Ishikawa (cell line): ENCODE results near the gene TSPEAR.

ENCODE experiments used
- CEBPB ChIP-seq: IDR thresholded peaks from 2 replicates; pipeline ENCODE4 v1.6.1; 2012
- CREB1 ChIP-seq: IDR thresholded peaks from 2 replicates; pipeline ENCODE4 v1.6.1; 2012; ENCODE audit warnings: low read depth
- EGR1 ChIP-seq: IDR thresholded peaks from 2 replicates; pipeline ENCODE4 v1.6.1; 2012
- EP300 ChIP-seq: IDR thresholded peaks from 2 replicates; pipeline ENCODE4 v1.6.1; 2012; ENCODE audit warnings: borderline replicate concordance
- FOXM1 ChIP-seq: IDR thresholded peaks from 2 replicates; pipeline ENCODE4 v1.6.1; 2012; ENCODE audit warnings: low read depth, borderline replicate concordance
- NFIC ChIP-seq: IDR thresholded peaks from 2 replicates; pipeline ENCODE4 v1.6.1; 2012
- RAD21 ChIP-seq: IDR thresholded peaks from 2 replicates; pipeline ENCODE4 v1.6.1; 2012; ENCODE audit warnings: low read depth
- REST ChIP-seq: IDR thresholded peaks from 2 replicates; pipeline ENCODE4 v1.6.1; 2012; ENCODE audit warnings: low read depth, mild to moderate bottlenecking
- TAF1 ChIP-seq: IDR thresholded peaks from 2 replicates; pipeline ENCODE4 v1.6.1; 2012; ENCODE audit warnings: low read depth, mild to moderate bottlenecking
- TCF12 ChIP-seq: IDR thresholded peaks from 2 replicates; pipeline ENCODE4 v1.6.1; 2012; ENCODE audit warnings: low read depth
- TEAD4 ChIP-seq: IDR thresholded peaks from 2 replicates; pipeline ENCODE4 v1.6.1; 2012
- USF1 ChIP-seq: IDR thresholded peaks from 2 replicates; pipeline ENCODE4 v1.6.1; 2012
- YY1 ChIP-seq: IDR thresholded peaks from 2 replicates; pipeline ENCODE4 v1.6.1; 2012; ENCODE audit warnings: low read depth
- ZBTB7A ChIP-seq: IDR thresholded peaks from 2 replicates; pipeline ENCODE4 v1.6.1; 2012; ENCODE audit warnings: low read depth
- TF ChIP-seq, protein P1 (sequence below): IDR thresholded peaks from 2 replicates; pipeline ENCODE4 v1.6.1; 2012

TSPEAR gene

DNA sequence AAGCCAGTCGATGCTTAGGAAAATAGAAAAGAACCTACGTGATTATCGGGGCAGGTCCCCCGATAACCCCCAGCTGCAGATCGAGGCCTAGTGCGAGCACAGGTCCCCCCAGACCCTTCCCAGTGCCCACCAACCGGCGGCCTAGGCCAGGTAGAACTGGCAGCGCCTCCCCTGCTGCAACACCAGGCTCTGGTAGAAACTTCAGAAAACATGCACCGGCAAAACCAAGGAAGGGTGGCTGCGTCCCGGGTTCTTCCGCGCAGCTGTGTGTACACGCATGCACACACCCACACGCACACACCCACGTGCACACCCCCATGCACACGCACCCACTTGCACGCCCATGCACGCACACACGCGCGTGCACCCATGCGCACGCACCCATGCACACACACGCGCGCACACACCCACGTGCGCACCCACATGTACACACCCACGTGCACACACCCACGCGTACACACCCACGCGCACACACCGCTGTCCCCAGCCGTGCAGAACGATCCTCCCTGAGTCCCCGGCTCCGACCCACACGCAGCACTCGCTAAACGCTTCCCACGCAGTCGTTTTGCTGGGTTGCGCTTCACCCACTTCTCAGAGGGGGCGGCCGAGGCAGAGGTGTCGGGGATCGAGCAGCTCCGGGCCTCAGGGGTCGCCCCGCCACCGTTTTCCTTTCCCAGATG, 5.2 kb downstream of the TSPEAR start:
- TF ChIP-seq CEBPB (no peak), YY1 (no peak), REST (no peak)
- TF ChIP-seq, protein P1, sequence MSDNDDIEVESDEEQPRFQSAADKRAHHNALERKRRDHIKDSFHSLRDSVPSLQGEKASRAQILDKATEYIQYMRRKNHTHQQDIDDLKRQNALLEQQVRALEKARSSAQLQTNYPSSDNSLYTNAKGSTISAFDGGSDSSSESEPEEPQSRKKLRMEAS, result no peak

- TF ChIP-seq YY1 (no peak), ZBTB7A (no peak), REST (no peak), RAD21 (no peak), FOXM1 (no peak), NFIC (no peak), CREB1 (no peak)
Measured at GRCh38 chr21:44704636-44705001, 6.8 kb downstream of the TSPEAR start.

GRCh38 chr21:44703731-44704635, 7.4 kb downstream of the TSPEAR start:
- no peak for TF ChIP-seq ZBTB7A
- TF ChIP-seq CREB1, result no peak
- no peak for TF ChIP-seq TEAD4
- TF ChIP-seq, protein P1, result no peak
- no peak for TF ChIP-seq CEBPB
- no peak for TF ChIP-seq FOXM1
- TF ChIP-seq EP300, result no peak

DNA sequence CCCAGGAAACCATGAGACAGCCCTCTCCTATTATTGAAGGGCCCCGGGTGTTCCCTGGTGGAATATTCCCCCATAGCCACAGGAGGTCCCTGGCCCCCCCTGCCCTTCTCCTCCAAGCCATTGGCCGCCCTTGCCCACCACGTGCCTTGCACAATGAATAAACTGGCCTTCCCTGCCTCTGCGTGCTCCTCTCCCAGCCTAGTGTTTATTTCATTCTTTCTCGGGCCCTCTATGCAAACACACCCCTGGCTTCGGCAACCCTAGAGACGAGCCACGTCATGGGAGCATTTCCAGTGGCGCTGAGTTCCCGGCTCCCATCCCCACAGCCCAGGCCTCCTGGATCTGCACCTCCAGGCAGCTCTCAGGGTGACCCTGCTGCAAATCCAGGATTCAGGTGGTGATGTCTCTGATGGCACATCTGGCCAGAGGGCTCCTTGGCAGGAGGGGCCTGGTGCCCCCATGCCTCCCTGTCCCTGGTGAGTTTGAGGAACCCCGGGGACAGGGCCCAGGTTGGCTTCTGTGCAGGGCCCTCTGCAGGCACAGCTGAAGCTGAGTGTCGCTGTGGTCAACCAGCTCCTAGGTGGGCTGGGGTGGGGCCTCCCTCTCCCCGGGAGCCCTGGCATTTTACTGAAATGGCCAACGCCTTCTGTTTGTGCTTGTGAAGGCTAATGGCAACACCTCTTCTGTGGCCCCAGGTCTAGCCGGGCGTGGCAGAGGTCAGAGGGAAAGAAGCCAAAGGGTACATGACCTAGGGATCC, 8.2 kb downstream of the TSPEAR start:
- TF ChIP-seq, protein P1, result no peak
- TF ChIP-seq TCF12 (no peak), RAD21 (no peak), EP300 (no peak), TAF1 (no peak), CEBPB (no peak), TEAD4 (no peak), CREB1 (no peak), YY1 (no peak), EGR1 (no peak), USF1 (no peak), REST (no peak), FOXM1 (no peak)
